Bronchial epithelial cell (primary cell): ENCODE data around the gene TTLL9. TPM values are rescaled to one million over a fixed set of nuclear protein-coding genes. Genes with fewer than 3 reads are reported as not detected.

Source experiments
- DNase-seq: peaks from one replicate; pipeline ENCODE4 v3.0.0-alpha.2; 2010; ENCODE audit warnings: low read depth
- FAIRE-seq: peaks from 2 replicates; lab custom pipeline; 2011; peaks lifted over from hg19 to GRCh38; lab: Jason Lieb, UNC
- H3K27me3 ChIP-seq: 2 replicates; pipeline ENCODE4 v1.5.1; 2011; ENCODE audit warnings: low read length; ENCODE audit not compliant: control insufficient read depth, insufficient read depth
- H3K36me3 ChIP-seq: 2 replicates; pipeline ENCODE4 v1.5.1; 2011; ENCODE audit warnings: low read length; ENCODE audit not compliant: control insufficient read depth, insufficient read depth
- H3K4me3 ChIP-seq: 2 replicates; pipeline ENCODE4 v1.5.1; 2011; ENCODE audit warnings: mild to moderate bottlenecking, low read depth, low read length, control low read depth
- total RNA-seq: library from RNA; depleted of rRNA; stranded (reverse); fragments of >200 nt; gene quantifications from 2 replicates; pipeline ENCODE4 v1.2.1, GENCODE V29; 2014
- TF ChIP-seq, protein P1 (sequence below): IDR thresholded peaks from 2 replicates; pipeline ENCODE4 v1.5.1; 2011; ENCODE audit warnings: mild to moderate bottlenecking, moderate library complexity, low read length, control low read depth, inconsistent platforms; ENCODE audit not compliant: insufficient read depth, severe bottlenecking

TTLL9 gene
- total RNA-seq, 1 donor from 2014 or later: not detected

DNA sequence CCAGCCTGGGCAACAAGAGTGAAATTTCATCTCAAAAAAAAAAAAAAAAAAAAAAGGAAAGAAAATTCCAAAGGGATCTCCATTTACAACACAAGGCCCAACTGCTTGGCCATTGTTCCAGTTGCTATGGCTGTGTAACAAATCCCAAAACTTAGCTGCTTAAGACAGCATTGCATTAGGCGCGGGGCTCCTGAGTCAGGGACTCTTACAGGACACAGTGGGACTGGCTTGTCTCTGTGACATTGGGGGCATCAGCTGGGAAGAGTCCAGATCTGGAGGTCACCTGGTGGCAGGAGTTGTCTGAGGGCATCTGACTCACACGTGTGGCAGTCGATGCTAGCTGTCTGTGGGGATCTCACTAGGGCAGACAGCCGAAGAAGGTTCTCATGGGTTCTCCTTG is 35.6 kb downstream of the TTLL9 start:
- DNase-seq: no peak
- no peaks in the 10 kb centered on the region for H3K27me3 ChIP-seq
- no peak overlapping the region for H3K4me3 ChIP-seq
- TF ChIP-seq, protein P1, sequence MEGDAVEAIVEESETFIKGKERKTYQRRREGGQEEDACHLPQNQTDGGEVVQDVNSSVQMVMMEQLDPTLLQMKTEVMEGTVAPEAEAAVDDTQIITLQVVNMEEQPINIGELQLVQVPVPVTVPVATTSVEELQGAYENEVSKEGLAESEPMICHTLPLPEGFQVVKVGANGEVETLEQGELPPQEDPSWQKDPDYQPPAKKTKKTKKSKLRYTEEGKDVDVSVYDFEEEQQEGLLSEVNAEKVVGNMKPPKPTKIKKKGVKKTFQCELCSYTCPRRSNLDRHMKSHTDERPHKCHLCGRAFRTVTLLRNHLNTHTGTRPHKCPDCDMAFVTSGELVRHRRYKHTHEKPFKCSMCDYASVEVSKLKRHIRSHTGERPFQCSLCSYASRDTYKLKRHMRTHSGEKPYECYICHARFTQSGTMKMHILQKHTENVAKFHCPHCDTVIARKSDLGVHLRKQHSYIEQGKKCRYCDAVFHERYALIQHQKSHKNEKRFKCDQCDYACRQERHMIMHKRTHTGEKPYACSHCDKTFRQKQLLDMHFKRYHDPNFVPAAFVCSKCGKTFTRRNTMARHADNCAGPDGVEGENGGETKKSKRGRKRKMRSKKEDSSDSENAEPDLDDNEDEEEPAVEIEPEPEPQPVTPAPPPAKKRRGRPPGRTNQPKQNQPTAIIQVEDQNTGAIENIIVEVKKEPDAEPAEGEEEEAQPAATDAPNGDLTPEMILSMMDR: no peak
- no peaks in the 10 kb centered on the region for H3K36me3 ChIP-seq
- no peak for FAIRE-seq

DNA sequence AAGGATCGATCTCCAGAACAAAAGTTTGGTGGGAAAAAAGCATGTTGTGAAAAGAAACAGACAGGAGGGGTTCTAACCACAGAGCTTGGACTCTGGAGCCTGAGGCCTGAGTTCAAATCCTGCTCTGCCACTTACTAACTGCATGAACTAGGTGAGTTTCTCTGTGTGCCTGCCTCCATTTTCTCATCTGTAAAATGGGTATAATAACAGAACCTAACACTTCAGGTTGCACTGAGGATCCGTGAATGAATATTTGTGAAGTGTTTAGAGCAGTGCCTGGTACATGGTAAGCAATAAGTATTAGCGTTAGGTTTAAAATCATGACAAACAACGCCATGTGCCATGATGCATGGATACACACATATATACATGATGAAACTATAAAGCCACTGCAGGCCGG is 36.6 kb downstream of the TTLL9 start:
- Histone ChIP-seq H3K27me3 (no peaks in the 10 kb centered on the region), H3K4me3 (no peak overlapping the region), H3K36me3 (no peaks in the 10 kb centered on the region)
- FAIRE-seq (no peak), DNase-seq (no peak)
- TF ChIP-seq, protein P1: no peak

DNA sequence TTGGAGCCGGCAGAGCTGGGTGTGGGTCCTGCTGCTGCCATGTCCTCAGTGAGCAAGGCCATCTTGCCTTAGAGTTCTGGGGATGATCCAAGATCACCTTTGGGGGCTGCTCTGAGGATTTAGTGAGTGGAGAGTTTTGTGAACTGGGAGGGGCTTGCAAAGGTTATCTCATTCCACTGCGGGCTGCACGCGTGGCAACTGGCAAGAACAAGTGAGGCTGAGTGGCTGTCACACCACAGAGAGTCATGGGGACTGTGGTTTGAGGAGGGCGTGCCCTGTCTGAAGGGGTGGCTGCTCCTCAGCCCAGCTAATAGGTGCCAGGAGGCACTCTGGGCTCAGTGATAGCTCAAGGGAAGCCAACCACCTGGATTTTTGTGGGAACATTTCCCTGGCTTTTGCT is 37.6 kb downstream of the TTLL9 start:
- no peaks in the 10 kb centered on the region for H3K27me3 ChIP-seq
- FAIRE-seq (no peak), DNase-seq (no peak)
- H3K36me3 ChIP-seq: no peaks in the 10 kb centered on the region
- no peak overlapping the region for H3K4me3 ChIP-seq
- TF ChIP-seq, protein P1: no peak

DNA sequence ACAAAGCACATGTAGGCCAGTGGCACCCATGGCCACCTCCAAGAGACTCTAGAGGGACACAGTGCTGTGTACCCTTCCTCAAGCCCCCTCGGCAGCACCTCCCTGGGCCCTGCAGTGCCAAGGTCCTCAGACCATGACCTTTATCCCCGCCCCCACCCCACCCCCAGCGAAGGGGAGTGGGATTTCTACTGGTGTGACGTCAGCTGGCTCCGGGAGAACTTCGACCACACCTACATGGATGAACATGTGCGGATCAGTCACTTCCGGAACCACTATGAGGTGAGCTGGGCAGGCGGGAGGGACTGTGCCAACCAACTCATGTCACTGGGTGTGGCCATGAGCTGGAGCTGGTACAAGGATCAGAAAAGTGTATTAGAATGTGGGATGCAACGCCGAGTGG is 38.0 kb downstream of the TTLL9 start:
- no peak for FAIRE-seq
- Histone ChIP-seq H3K36me3 (no peaks in the 10 kb centered on the region), H3K27me3 (no peaks in the 10 kb centered on the region), H3K4me3 (no peak overlapping the region)
- TF ChIP-seq, protein P1: no peak
- no peak for DNase-seq

- H3K36me3 ChIP-seq: no peaks in the 10 kb centered on the region
- no peak overlapping the region for H3K4me3 ChIP-seq
- DNase-seq (no peak), FAIRE-seq (no peak)
- TF ChIP-seq, protein P1: no peak
- no peaks in the 10 kb centered on the region for H3K27me3 ChIP-seq
Measured at GRCh38 chr20:31909253-31910070, 39.0 kb downstream of the TTLL9 start.
